ENCODE data around the gene EXOSC5. TPM values are rescaled to one million over a fixed set of nuclear protein-coding genes. Genes with fewer than 3 reads are reported as not detected.

Gene EXOSC5
- total and polyA plus RNA-seq, 9 of the 15 experiments (the other 6 are each of a cell fraction or from before 2014, with no cell fraction given), result 10.9 to 75.5 (median 37.8) TPM

DNA sequence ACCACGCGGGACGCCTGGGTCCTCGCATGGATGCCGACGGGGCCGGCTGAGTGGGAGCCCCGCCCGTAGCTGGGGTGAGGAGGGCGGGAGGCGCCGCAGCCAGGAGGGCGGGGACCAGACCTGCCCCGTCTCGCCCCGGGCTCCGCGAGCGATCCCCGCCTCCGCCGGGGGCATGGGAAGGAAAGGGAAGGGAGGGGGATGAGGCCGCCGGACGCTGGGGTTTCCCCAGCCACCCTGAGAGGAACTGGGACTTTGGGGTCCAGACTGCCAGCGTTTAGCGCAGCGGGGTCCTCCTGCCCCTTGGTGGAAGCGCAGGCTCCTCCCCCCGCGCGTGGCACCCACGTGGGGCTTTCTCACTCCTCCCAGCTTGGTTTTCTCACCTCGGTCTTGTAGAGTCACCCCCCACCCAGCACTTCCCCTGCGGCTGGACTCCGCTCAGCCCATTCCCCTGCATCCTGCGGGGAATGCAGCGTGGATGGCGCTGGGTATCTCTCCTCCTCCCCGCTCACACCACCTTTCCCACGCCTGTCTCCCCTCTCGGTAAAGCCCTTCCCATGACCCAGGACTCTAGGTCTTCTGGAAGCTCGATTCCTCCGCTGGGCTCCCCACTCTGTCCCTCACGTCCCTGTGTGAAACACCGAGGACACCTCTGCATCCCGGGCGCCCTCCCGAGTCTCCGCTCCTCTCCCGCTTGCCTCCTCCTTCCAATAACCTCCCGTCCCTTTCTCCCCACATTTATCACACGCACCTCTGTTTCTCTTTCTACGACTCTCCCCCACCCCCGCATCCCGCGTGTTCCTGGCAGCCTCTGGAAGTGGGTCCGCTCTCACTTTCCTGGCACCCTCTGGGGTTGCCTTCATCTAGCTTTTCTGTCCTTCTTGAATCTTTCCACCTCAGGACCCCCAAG lies 45.6 kb downstream of the EXOSC5 start (continued):
- 0 out of 2 replicates have a peak, but pooled peaks have one; percentile 80 for TF ChIP-seq RBM14 (IDR thresholded peaks at IDR 0.05; ENCODE audit: borderline replicate concordance, insufficient read depth, low read depth, low read length)
- peak; percentile 77; the same call in 1 of the 2 replicates for TF ChIP-seq KAT7 (CRISPR knock-in tag; IDR thresholded peaks at IDR 0.05; ENCODE audit: borderline replicate concordance)
- no peak for TF ChIP-seq SP2 (IDR thresholded peaks at IDR 0.05; ENCODE audit: extremely low read depth, low read depth, low read length, poor library complexity, severe bottlenecking)
- no peak for TF ChIP-seq NR2C1 (IDR thresholded peaks at IDR 0.05)
- no peak for TF ChIP-seq NR2C1 (tag; IDR thresholded peaks at IDR 0.05)
- no peak for TF ChIP-seq RFX7 (CRISPR knock-in tag; IDR thresholded peaks at IDR 0.05)
- TF ChIP-seq CHD1 (IDR thresholded peaks at IDR 0.05; ENCODE audit: low read length), result peak; percentile 29
- no peak for TF ChIP-seq POLR2A (conservative IDR thresholded peaks at IDR 0.05)
- TF ChIP-seq HMGN3 (IDR thresholded peaks at IDR 0.05; ENCODE audit: borderline replicate concordance, extremely low read depth, insufficient read length, low read depth, low read length), result peak; percentile 62
- TF ChIP-seq TCF3 (CRISPR knock-in tag; IDR thresholded peaks at IDR 0.05), result no peak
- no peak for TF ChIP-seq MEF2D (tag; conservative IDR thresholded peaks at IDR 0.05; ENCODE audit: low read depth)
- TF ChIP-seq KLF6 (CRISPR knock-in tag; IDR thresholded peaks at IDR 0.05; ENCODE audit: borderline replicate concordance), result no peak
- TF ChIP-seq MCM7 (IDR thresholded peaks at IDR 0.05), result no peak
- no peak for TF ChIP-seq HDAC6 (IDR thresholded peaks at IDR 0.05; ENCODE audit: low read depth, low read length)
- TF ChIP-seq, protein P1, sequence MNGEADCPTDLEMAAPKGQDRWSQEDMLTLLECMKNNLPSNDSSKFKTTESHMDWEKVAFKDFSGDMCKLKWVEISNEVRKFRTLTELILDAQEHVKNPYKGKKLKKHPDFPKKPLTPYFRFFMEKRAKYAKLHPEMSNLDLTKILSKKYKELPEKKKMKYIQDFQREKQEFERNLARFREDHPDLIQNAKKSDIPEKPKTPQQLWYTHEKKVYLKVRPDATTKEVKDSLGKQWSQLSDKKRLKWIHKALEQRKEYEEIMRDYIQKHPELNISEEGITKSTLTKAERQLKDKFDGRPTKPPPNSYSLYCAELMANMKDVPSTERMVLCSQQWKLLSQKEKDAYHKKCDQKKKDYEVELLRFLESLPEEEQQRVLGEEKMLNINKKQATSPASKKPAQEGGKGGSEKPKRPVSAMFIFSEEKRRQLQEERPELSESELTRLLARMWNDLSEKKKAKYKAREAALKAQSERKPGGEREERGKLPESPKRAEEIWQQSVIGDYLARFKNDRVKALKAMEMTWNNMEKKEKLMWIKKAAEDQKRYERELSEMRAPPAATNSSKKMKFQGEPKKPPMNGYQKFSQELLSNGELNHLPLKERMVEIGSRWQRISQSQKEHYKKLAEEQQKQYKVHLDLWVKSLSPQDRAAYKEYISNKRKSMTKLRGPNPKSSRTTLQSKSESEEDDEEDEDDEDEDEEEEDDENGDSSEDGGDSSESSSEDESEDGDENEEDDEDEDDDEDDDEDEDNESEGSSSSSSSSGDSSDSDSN (IDR thresholded peaks at IDR 0.05; ENCODE audit: borderline replicate concordance in 1 of 2, low read depth in 2 of 2, low read length in 2 of 2), result 0 out of 4 replicates have a peak, but pooled peaks of 1 of the 2 experiments have one; percentile 55
- TF ChIP-seq SNIP1 (IDR thresholded peaks at IDR 0.05; ENCODE audit: low read depth), result no peak
- no peak for TF ChIP-seq CHD2 (IDR thresholded peaks at IDR 0.05; ENCODE audit: low read depth, low read length)
- no peak for TF ChIP-seq TBP (optimal IDR thresholded peaks at IDR 0.05; ENCODE audit: low read depth, low read length)
- TF ChIP-seq MBD2 (IDR thresholded peaks at IDR 0.05; ENCODE audit: borderline replicate concordance, low read depth), result no peak; the same call in 1 of the 2 replicates
